Keratinocyte (primary cell): ENCODE results near the gene PRR14. TPM values are rescaled to one million over a fixed set of nuclear protein-coding genes. Genes with fewer than 3 reads are reported as not detected.

ENCODE experiments used
- DNase-seq: peaks from one replicate; pipeline ENCODE4 v3.0.0-alpha.2; 2011; ENCODE audit warnings: low read depth, missing footprints, low spot score
- FAIRE-seq: peaks from 2 replicates; lab custom pipeline; 2011; peaks lifted over from hg19 to GRCh38; lab: Jason Lieb, UNC
- H2AFZ ChIP-seq: 2 replicates; pipeline ENCODE4 v1.6.0; 2012; ENCODE audit warnings: low read length, control low read depth, inconsistent platforms; ENCODE audit not compliant: control insufficient read depth
- H3K27ac ChIP-seq: 2 replicates; pipeline ENCODE4 v1.5.1; 2011; ENCODE audit warnings: low read length; ENCODE audit not compliant: control insufficient read depth, insufficient read depth
- H3K27me3 ChIP-seq: 3 replicates; pipeline ENCODE4 v1.6.0; 2011; ENCODE audit warnings: low read length; ENCODE audit not compliant: control insufficient read depth, insufficient read depth; ENCODE audit errors: extremely low read depth
- H3K36me3 ChIP-seq, 2 experiments: 2 replicates in 1 of 2; 3 replicates in 1 of 2; pipeline ENCODE4 v1.5.1; 2011; ENCODE audit warnings: low read length in 2 of 2, mild to moderate bottlenecking in 1 of 2; ENCODE audit not compliant: control insufficient read depth in 2 of 2, insufficient read depth in 2 of 2; ENCODE audit errors: extremely low read depth in 1 of 2
- H3K4me1 ChIP-seq: 3 replicates; pipeline ENCODE4 v1.5.1; 2011; ENCODE audit warnings: low read length; ENCODE audit not compliant: control insufficient read depth, insufficient read depth; ENCODE audit errors: extremely low read depth
- H3K4me2 ChIP-seq: 3 replicates; pipeline ENCODE4 v1.6.0; 2011; ENCODE audit warnings: low read depth, low read length; ENCODE audit not compliant: control insufficient read depth, insufficient read depth; ENCODE audit errors: extremely low read depth
- H3K4me3 ChIP-seq, 3 experiments: fragments of 200-600 bp in 1 of 3; sonication (generic) in 1 of 3; 2 replicates in 2 of 3; 3 replicates in 1 of 3; pipeline ENCODE4 v1.5.1; 2011 to 2016; ENCODE audit warnings: low read length in 3 of 3, mild to moderate bottlenecking in 3 of 3, control low read depth in 2 of 3, inconsistent platforms in 1 of 3, low read depth in 1 of 3, mixed read lengths in 1 of 3, mixed run types in 1 of 3, moderate library complexity in 1 of 3; ENCODE audit not compliant: control insufficient read depth in 2 of 3, insufficient read depth in 2 of 3; ENCODE audit errors: extremely low read depth in 1 of 3
- H3K79me2 ChIP-seq: 2 replicates; pipeline ENCODE4 v1.6.0; 2012; ENCODE audit warnings: low read length; ENCODE audit not compliant: control insufficient read depth, insufficient read depth
- H3K9ac ChIP-seq: 3 replicates; pipeline ENCODE4 v1.6.0; 2011; ENCODE audit warnings: low read length; ENCODE audit not compliant: control insufficient read depth, insufficient read depth; ENCODE audit errors: extremely low read depth
- H3K9me1 ChIP-seq: 3 replicates; pipeline ENCODE4 v1.6.0; 2011; ENCODE audit warnings: low read length; ENCODE audit not compliant: control insufficient read depth, insufficient read depth; ENCODE audit errors: extremely low read depth
- H3K9me3 ChIP-seq: 2 replicates; pipeline ENCODE4 v1.5.1; 2012; ENCODE audit warnings: low read depth, low read length; ENCODE audit not compliant: control insufficient read depth
- H4K20me1 ChIP-seq: 3 replicates; pipeline ENCODE4 v1.6.0; 2011; ENCODE audit warnings: low read length; ENCODE audit not compliant: control insufficient read depth, insufficient read depth; ENCODE audit errors: extremely low read depth
- CTCF ChIP-seq, 3 experiments: IDR thresholded peaks in 1 of 3; conservative IDR thresholded peaks in 1 of 3; optimal IDR thresholded peaks in 1 of 3; 2 replicates in 2 of 3; 3 replicates in 1 of 3; pipeline versions ENCODE3 to v1.5.1; 2011; ENCODE audit warnings: low read length in 3 of 3, mild to moderate bottlenecking in 3 of 3, moderate library complexity in 2 of 3, control low read depth in 1 of 3, inconsistent platforms in 1 of 3; ENCODE audit not compliant: insufficient read depth in 2 of 3; ENCODE audit errors: extremely low read depth in 1 of 3
- EZH2 ChIP-seq: IDR thresholded peaks from one replicate; pipeline ENCODE4 v1.6.1; 2012; ENCODE audit warnings: inconsistent platforms, mild to moderate bottlenecking, low read length, moderate library complexity
- dilution Hi-C: fragments of 300-500 bp; cut with MboI; formaldehyde crosslinking; loops from one replicate; pipeline ENCODE4 v1.7.0; 2020; ENCODE audit warnings: low sequenced_read_pairs; ENCODE audit not compliant: extremely low pct_ligation_motif_present
- polyA plus RNA-seq, 5 experiments: library from polyadenylated mRNA; depleted of rRNA in 3 of 5; stranded (reverse) in 3 of 5; stranded (forward) in 1 of 5; unstranded in 1 of 5; fragments of >200 nt; gene quantifications; 1 replicate in 1 of 5; 2 replicates in 3 of 5; 3 replicates in 1 of 5; pipeline versions ENCODE4 v1.2.1 to v1.2.3, GENCODE V29; 2011 to 2012; ENCODE audit warnings: missing spikeins in 2 of 5, low read depth in 1 of 5, low replicate concordance in 1 of 5

PRR14 gene
- polyA plus RNA-seq, 1 donor (not counting 4 experiments of a cell fraction or from before 2014, with no cell fraction given) = 7.4 TPM

GRCh38 chr16:30663038-30663437 is 12.3 kb downstream of the PRR14 start:
- TF ChIP-seq EZH2 (no peak), CTCF (optimal IDR thresholded peaks at IDR 0.05 in 1 of 3, IDR thresholded peaks at IDR 0.05 in 1 of 3, conservative IDR thresholded peaks at IDR 0.05 in 1 of 3; ENCODE audit: extremely low read depth in 1 of 3, insufficient read depth in 2 of 3, low read length in 3 of 3) (no peak)
- no peaks in the 10 kb centered on the region for H3K9me1 ChIP-seq
- no peak for FAIRE-seq
- H3K4me1 ChIP-seq = peaks cover 14% of the 10 kb centered on the region
- peaks cover 50% of the 10 kb centered on the region for H3K79me2 ChIP-seq
- H3K4me3 ChIP-seq = no peak overlapping the region
- no peak for DNase-seq
- H3K4me2 ChIP-seq = no peak overlapping the region
- H2AFZ ChIP-seq = no peak overlapping the region
- no peak overlapping the region for H3K27ac ChIP-seq
- peaks cover 50 to 52% of the 10 kb centered on the region in 2 experiments for H3K36me3 ChIP-seq
- H3K9ac ChIP-seq = no peak overlapping the region
- H3K9me3 ChIP-seq = no peaks in the 10 kb centered on the region
- dilution Hi-C loops = no loop called here
- H3K27me3 ChIP-seq = no peaks in the 10 kb centered on the region
- H4K20me1 ChIP-seq = no peaks in the 10 kb centered on the region

GRCh38 chr16:30663820-30664219 is 13.1 kb downstream of the PRR14 start:
- Histone ChIP-seq H3K79me2 (peaks cover 50% of the 10 kb centered on the region), H3K4me1 (peaks cover 14% of the 10 kb centered on the region), H3K36me3 (peaks cover 50 to 53% of the 10 kb centered on the region in 2 experiments), H3K9me1 (no peaks in the 10 kb centered on the region), H3K9ac (no peak overlapping the region), H2AFZ (no peak overlapping the region), H3K4me2 (no peak overlapping the region), H4K20me1 (no peaks in the 10 kb centered on the region), H3K4me3 (no peak overlapping the region), H3K27ac (no peak overlapping the region), H3K9me3 (no peaks in the 10 kb centered on the region), H3K27me3 (no peaks in the 10 kb centered on the region)
- dilution Hi-C loops = no loop called here
- DNase-seq (no peak), FAIRE-seq (no peak)
- no peak for TF ChIP-seq EZH2
- no peak for TF ChIP-seq CTCF (optimal IDR thresholded peaks at IDR 0.05 in 1 of 3, IDR thresholded peaks at IDR 0.05 in 1 of 3, conservative IDR thresholded peaks at IDR 0.05 in 1 of 3; ENCODE audit: extremely low read depth in 1 of 3, insufficient read depth in 2 of 3, low read length in 3 of 3)
